HCT116 (cell line): Measurements from ENCODE around the gene C6orf47.

Source experiments
- CEBPB ChIP-seq: IDR thresholded peaks from 2 replicates; pipeline ENCODE4 v1.6.1; 2012; ENCODE audit warnings: low read depth
- EGR1 ChIP-seq: IDR thresholded peaks from 2 replicates; pipeline ENCODE4 v1.6.1; 2012; ENCODE audit warnings: low read depth
- POLR2A ChIP-seq: IDR thresholded peaks from 2 replicates; pipeline ENCODE4 v1.7.0; 2011; ENCODE audit warnings: borderline replicate concordance; ENCODE audit not compliant: insufficient read depth, insufficient read length; ENCODE audit errors: extremely low read depth
- TF ChIP-seq, protein P1 (sequence below), 3 experiments: fragments of 200-600 bp in 1 of 3; sonication (generic) in 1 of 3; IDR thresholded peaks in 2 of 3; conservative IDR thresholded peaks in 1 of 3; 2 replicates each; pipeline ENCODE4 v1.5.1; 2012 to 2017; ENCODE audit warnings: low read depth in 2 of 3, low read length in 2 of 3, antibody characterized with exemption in 1 of 3, borderline replicate concordance in 1 of 3, control low read depth in 1 of 3, mild to moderate bottlenecking in 1 of 3, mixed read lengths in 1 of 3, mixed run types in 1 of 3, moderate library complexity in 1 of 3; ENCODE audit not compliant: insufficient read depth in 1 of 3

GRCh38 chr6:31705931-31706330 lies 45.4 kb upstream of the C6orf47 start:
- TF ChIP-seq CEBPB (no peak), POLR2A (no peak), EGR1 (no peak)
- TF ChIP-seq, protein P1, sequence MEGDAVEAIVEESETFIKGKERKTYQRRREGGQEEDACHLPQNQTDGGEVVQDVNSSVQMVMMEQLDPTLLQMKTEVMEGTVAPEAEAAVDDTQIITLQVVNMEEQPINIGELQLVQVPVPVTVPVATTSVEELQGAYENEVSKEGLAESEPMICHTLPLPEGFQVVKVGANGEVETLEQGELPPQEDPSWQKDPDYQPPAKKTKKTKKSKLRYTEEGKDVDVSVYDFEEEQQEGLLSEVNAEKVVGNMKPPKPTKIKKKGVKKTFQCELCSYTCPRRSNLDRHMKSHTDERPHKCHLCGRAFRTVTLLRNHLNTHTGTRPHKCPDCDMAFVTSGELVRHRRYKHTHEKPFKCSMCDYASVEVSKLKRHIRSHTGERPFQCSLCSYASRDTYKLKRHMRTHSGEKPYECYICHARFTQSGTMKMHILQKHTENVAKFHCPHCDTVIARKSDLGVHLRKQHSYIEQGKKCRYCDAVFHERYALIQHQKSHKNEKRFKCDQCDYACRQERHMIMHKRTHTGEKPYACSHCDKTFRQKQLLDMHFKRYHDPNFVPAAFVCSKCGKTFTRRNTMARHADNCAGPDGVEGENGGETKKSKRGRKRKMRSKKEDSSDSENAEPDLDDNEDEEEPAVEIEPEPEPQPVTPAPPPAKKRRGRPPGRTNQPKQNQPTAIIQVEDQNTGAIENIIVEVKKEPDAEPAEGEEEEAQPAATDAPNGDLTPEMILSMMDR (IDR thresholded peaks at IDR 0.05 in 2 of 3, conservative IDR thresholded peaks at IDR 0.05 in 1 of 3; ENCODE audit: borderline replicate concordance in 1 of 3, insufficient read depth in 1 of 3, low read depth in 2 of 3, low read length in 2 of 3) = no peak
